Measurements from ENCODE around the gene SERPIND1.

The SERPIND1 gene

DNA sequence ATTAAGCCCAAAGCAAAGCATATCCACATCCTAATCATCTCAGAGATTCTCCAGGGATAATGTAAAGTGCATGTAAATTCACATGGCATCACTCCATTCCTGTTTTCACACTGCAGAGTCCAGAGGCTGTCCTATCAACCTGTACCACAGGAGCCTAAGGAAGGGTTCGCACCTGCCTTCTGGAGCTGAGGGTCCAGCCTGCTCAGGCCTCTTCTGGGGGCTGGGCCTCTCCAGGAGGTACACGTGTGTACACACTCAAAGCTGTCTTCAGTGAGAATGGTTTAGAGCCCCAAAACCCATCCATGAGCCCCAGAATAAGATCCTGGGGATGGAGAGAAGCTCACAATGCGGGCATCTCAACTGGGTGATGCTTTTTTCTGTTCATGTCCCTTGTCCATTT lies 60.8 kb downstream of the SERPIND1 start:
- Histone ChIP-seq H3K27ac (ENCODE audit: low read depth, low read length, severe bottlenecking) (no peak overlapping the region), H3K36me3 (ENCODE audit: control insufficient read depth, insufficient read depth, low read length) (peaks cover 30% of the 10 kb centered on the region), H3K9me3 (ENCODE audit: control insufficient read depth, low read length) (no peaks in the 10 kb centered on the region), H3K4me3 (ENCODE audit: extremely low read depth, insufficient read depth, low read length, poor library complexity, severe bottlenecking) (no peak overlapping the region), H3K4me1 (ENCODE audit: control insufficient read depth, insufficient read depth, low read length, poor library complexity, severe bottlenecking) (no peaks in the 10 kb centered on the region)
- 86 to 100% methylated on average over 2 of the region's 3 CpGs for WGBS, 2 experiments (ENCODE audit: insufficient coverage in 2 of 2)

Data from mesodermal cell (in vitro differentiated cells).